Occipital lobe (tissue), 2 donors: ENCODE results near the gene SERPINA12. TPM values are rescaled to one million over a fixed set of nuclear protein-coding genes. Genes with fewer than 3 reads are reported as not detected.

Experiments used
- DNase-seq: peaks from one replicate; lab custom pipeline; 2025; lab: John Stamatoyannopoulos, UW
- total RNA-seq: library from RNA; depleted of rRNA; stranded (reverse); fragments of >200 nt; gene quantifications from one replicate; pipeline ENCODE4 v1.2.3, GENCODE V29; 2014

Gene SERPINA12
- total RNA-seq, 1 donor from 2014 or later: not detected

DNA sequence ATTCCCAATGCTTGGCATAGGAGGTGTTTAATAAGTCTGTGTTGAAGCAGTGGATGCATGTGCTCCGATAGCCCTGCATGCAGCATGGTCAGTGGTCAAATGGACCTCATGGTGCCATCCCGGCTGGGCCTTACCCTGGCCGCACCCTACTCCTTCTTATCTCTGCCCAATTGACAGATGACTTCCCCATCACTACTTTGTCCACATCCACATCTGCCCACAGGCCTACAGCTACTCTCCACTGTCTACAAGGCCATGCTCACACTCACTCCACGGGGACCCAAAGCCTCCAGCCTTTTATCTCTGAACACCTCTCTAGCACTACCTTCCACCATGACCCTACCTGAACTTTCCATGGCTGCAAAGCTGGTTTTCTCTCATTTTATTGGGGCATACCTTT is 68.1 kb downstream of the SERPINA12 start:
- no peak for DNase-seq

- no peak for DNase-seq
These were observed 69.7 kb downstream of the SERPINA12 start for GRCh38 chr14:94439453-94440057.

Other genes with a start within 250 kb of the SERPINA12 start
- not detected for gene SERPINA10, start 216.2 kb downstream of the SERPINA12 start, total RNA-seq
- not detected for gene SERPINA6, start 186.1 kb downstream of the SERPINA12 start, total RNA-seq
- gene SERPINA2, start 142.8 kb downstream of the SERPINA12 start, total RNA-seq: not detected
- 1.4 TPM for gene SERPINA1, start 120.9 kb downstream of the SERPINA12 start, total RNA-seq
- not detected for gene SERPINA11, start 56.7 kb downstream of the SERPINA12 start, total RNA-seq
- gene SERPINA9, start 33.3 kb downstream of the SERPINA12 start, total RNA-seq: not detected
- not detected for gene SERPINA4, start 52.0 kb upstream of the SERPINA12 start, total RNA-seq
- 0.16 TPM for gene SERPINA5, start 72.0 kb upstream of the SERPINA12 start, total RNA-seq
- gene SERPINA3, start 102.9 kb upstream of the SERPINA12 start, total RNA-seq: 0.94 TPM